Stomach (tissue), 4 donors: ENCODE data around the gene TFF3.

ENCODE experiments used
- CTCF ChIP-seq, 7 experiments: fragments of 450-650 bp in 4 of 7; fragments of 200-600 bp in 3 of 7; sonication (generic) in 3 of 7; IDR thresholded peaks; one replicate each; pipeline ENCODE4 v1.5.1; 2016 to 2019; ENCODE audit warnings: antibody characterized with exemption in 7 of 7, control low read depth in 2 of 7, mild to moderate bottlenecking in 1 of 7
- EP300 ChIP-seq: sonication (generic); formaldehyde crosslinking; IDR thresholded peaks from one replicate; pipeline ENCODE4 v1.6.1; 2017; ENCODE audit warnings: antibody characterized with exemption
- POLR2A ChIP-seq, 4 donors: fragments of 450-650 bp; IDR thresholded peaks; one replicate each; pipeline ENCODE4 v1.6.1; 2016; ENCODE audit warnings: antibody characterized with exemption in 4 of 4, control low read depth in 2 of 4, mild to moderate bottlenecking in 1 of 4, moderate library complexity in 1 of 4

DNA sequence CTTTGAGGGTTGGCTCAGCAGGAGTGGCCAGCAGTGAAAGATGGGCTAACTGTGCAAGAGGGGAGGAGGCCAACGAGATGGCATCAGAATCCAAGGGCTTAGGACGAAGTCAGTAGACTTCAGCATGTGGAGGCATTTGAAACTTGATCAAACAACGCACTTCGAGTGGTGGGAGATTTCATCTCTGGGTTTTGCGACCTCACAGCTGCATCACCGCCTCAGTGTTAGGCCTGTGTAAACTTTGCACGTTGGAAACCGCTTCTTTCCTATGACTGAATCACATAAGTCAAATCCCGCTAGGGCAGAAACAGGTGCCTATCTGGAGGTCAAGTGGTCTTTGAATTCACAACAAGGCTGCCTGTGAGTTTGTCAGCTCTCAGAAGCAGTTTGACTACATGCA is 17.8 kb downstream of the TFF3 start:
- TF ChIP-seq CTCF (IDR thresholded peaks at IDR 0.05) (no peak), POLR2A (IDR thresholded peaks at IDR 0.05) (no peak), EP300 (no peak)
